Body of pancreas (tissue), 4 donors: ENCODE results near the gene LMAN2. TPM values are rescaled to one million over a fixed set of nuclear protein-coding genes. Genes with fewer than 3 reads are reported as not detected.

ENCODE experiments used
- ATAC-seq: fragments of 150-250 bp; one replicate; pipeline ENCODE4 v1.9.1; 2016
- DNase-seq, 4 donors: peaks; one replicate each; pipeline ENCODE4 v3.0.0-alpha.2; 2019
- H3K27ac ChIP-seq, 4 donors: fragments of 200-600 bp; sonication (generic); 1 replicate in 3 of 4; 2 replicates in 1 of 4; pipeline versions ENCODE4 v1.5.1 to v1.6.1; 2016 to 2019; ENCODE audit warnings: mild to moderate bottlenecking in 1 of 4, mixed read lengths in 1 of 4, moderate library complexity in 1 of 4
- H3K27me3 ChIP-seq, 2 donors: fragments of 200-600 bp; sonication (generic); one replicate each; pipeline ENCODE4 v1.6.0; 2016; ENCODE audit warnings: mild to moderate bottlenecking in 1 of 2
- H3K36me3 ChIP-seq, 2 donors: fragments of 200-600 bp; sonication (generic); replicated peaks in 1 of 2; 2 replicates each; pipeline ENCODE4 v1.5.1; 2016; ENCODE audit warnings: low read depth in 2 of 2; ENCODE audit not compliant: insufficient read depth in 1 of 2
- H3K4me1 ChIP-seq: fragments of 200-600 bp; sonication (generic); one replicate; pipeline ENCODE4 v1.6.0; 2016
- H3K4me3 ChIP-seq, 2 donors: fragments of 200-600 bp; sonication (generic); 1 replicate in 1 of 2; 2 replicates in 1 of 2; pipeline ENCODE4 v1.5.1; 2016 to 2019
- H3K9me3 ChIP-seq, 3 donors: fragments of 200-600 bp; sonication (generic); 1 replicate in 2 of 3; 2 replicates in 1 of 3; pipeline ENCODE4 v1.5.1; 2016
- CTCF ChIP-seq, 7 experiments: fragments of 450-650 bp in 4 of 7; fragments of 200-600 bp in 3 of 7; sonication (generic) in 3 of 7; IDR thresholded peaks; one replicate each; pipeline ENCODE4 v1.5.1; 2016 to 2019; ENCODE audit warnings: antibody characterized with exemption in 7 of 7
- POLR2A ChIP-seq, 3 donors: fragments of 450-650 bp; IDR thresholded peaks; one replicate each; pipeline ENCODE4 v1.6.1; 2016; ENCODE audit warnings: antibody characterized with exemption in 3 of 3, mild to moderate bottlenecking in 2 of 3
- WGBS, 2 donors: methylation state at CpG; one replicate each; pipeline ENCODE4 v1.1.5; 2017; 5-methylcytosine and 5-hydroxymethylcytosine counted together
- intact Hi-C: fragments of 100-400 bp; cut with DNase I; formaldehyde crosslinking; loops from one replicate; pipeline ENCODE4 v1.15.1; 2023
- total RNA-seq, 2 donors: library from RNA; depleted of rRNA; stranded (reverse); fragments of >200 nt; gene quantifications; one replicate each; pipeline ENCODE4 v1.1.0, GENCODE V29; 2016

LMAN2 gene, protein sequence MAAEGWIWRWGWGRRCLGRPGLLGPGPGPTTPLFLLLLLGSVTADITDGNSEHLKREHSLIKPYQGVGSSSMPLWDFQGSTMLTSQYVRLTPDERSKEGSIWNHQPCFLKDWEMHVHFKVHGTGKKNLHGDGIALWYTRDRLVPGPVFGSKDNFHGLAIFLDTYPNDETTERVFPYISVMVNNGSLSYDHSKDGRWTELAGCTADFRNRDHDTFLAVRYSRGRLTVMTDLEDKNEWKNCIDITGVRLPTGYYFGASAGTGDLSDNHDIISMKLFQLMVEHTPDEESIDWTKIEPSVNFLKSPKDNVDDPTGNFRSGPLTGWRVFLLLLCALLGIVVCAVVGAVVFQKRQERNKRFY
- 100 to 1,000 TPM; 218 to 227 TPM for total RNA-seq

DNA sequence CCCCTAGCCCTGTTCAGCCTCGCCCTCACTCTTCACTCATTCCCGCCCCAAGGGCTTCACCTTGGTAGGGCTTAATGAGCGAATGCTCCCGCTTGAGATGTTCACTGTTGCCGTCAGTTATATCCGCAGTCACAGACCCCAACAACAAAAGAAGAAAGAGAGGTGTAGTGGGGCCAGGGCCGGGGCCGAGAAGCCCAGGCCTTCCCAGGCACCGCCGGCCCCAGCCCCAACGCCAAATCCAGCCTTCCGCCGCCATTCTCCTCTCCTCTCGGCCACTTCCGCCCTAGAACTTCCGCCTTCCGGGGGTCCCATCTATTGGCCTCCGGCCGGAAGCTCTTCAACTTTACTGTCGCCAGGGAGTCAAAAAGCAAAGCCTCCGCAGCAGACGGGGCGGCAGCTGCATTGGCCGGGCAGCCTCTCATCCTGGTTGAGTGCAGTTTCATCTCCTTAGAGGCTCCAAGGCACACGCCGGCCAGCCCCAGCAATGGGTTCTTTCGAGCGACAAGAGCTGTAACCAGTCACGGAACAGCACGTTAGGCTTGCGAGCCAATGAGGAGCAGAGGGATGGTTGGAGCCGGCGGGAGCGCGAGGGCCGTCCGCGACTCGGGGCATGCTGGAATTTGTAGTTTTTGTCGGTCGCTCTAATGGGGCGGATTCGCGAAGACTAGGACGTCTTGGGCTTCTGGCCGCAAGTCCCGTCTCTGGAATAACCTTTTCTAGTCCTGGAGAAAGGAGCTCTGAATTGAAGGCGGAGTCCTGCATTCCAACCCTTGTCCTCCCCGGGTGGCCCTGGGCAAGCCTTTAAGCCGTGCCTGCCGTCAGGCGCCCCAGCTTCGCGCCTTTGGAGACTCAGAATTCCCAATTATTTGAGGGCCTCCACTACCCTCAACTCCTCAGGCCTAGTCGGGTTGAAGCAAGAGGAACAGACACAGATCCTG lies at the start of gene LMAN2:
LMAN2 (minus strand) TSS at position 277 of the 938 bp plus-strand sequence; CDS start at position 256, 21 bp downstream.
- intact Hi-C loops: no loop called here
- H3K4me1 ChIP-seq: peaks cover 44% of the 10 kb centered on the region
- H3K27me3 ChIP-seq: no peaks in the 10 kb centered on the region
- DNase-seq: peak; percentile 93 to 96 (median 94)
- 7 to 9% methylated on average over 25 to 55 of the region's 55 CpGs for WGBS, 2 donors
- peak within 1 kb of the TSS; percentile 77 to 96 for H3K4me3 ChIP-seq
- H3K9me3 ChIP-seq: no peaks in the 10 kb centered on the region
- H3K36me3 ChIP-seq: no peaks in the 10 kb centered on the region
- peak within 1 kb of the TSS; percentile 83 to 96 (median 88) for H3K27ac ChIP-seq
- peak; percentile 99 for ATAC-seq
- TF ChIP-seq CTCF (IDR thresholded peaks at IDR 0.05) (peak in 1 of 7 experiments; percentile 8), POLR2A (IDR thresholded peaks at IDR 0.05) (peak; percentile 49 to 82 (median 79))

DNA sequence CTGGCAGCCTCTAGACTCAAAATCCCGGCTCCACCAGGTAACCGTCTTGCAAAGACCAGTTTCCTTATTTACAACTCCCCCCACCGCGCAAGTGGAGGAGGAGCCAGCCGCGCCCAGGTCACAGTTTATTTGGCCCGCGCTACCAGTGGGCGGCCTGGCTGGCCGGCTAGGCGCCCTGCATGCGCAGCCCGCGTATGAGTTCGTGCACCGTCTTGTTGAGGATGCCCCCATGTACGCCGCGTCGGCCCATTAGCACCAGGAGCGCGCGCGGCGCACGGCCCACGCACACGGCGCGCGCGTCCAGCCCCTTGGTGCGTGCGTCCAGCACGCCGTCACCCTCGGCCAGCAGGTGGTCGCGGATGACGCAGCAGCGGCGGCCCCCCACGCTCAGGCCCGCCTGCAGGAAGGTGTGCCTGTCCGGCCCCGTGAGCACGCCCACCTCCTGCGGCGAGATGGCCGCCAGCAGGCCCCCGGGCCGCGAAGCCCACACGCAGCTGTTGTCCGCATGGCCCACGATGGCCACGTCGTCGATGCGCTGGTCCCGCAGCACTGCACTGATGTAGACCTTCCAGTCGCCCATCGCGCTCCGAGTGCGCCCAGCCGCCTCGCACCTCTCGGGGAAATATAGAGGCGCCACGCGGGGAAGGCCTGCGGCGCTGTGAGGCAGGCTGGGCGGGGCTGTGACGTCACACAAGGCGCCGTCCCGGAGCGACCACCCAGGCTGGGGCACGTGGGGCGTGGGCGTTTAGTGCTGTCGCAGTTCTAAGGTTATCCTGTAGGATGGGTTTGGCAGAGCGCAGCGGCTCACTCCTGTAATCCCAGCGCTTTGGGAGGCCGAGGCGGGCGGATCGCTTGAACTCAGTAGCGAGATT lies 48.8 kb upstream of the LMAN2 start, which contains the start of gene PFN3:
PFN3 (minus strand) TSS at position 665 of the 872 bp plus-strand sequence; CDS start at position 580, 85 bp downstream.
- Histone ChIP-seq H3K4me3 (no peak within 1 kb of the TSS), H3K27ac (no peak within 1 kb of the TSS), H3K27me3 (peaks cover 0 to 18% of the 10 kb centered on the region in 2 donors), H3K36me3 (no peaks in the 10 kb centered on the region), H3K4me1 (peaks cover 37% of the 10 kb centered on the region), H3K9me3 (no peaks in the 10 kb centered on the region)
- no peak for ATAC-seq
- no peak for DNase-seq
- TF ChIP-seq POLR2A (IDR thresholded peaks at IDR 0.05): no peak
- no peak for TF ChIP-seq CTCF (IDR thresholded peaks at IDR 0.05)
- intact Hi-C loops: loop anchor here (5.0 kb wide), 1 partner anchor 52 kb away; no protein-coding TSS in a partner anchor
- 12 to 34% methylated on average over 18 to 91 of the region's 92 CpGs for WGBS, 2 donors

DNA sequence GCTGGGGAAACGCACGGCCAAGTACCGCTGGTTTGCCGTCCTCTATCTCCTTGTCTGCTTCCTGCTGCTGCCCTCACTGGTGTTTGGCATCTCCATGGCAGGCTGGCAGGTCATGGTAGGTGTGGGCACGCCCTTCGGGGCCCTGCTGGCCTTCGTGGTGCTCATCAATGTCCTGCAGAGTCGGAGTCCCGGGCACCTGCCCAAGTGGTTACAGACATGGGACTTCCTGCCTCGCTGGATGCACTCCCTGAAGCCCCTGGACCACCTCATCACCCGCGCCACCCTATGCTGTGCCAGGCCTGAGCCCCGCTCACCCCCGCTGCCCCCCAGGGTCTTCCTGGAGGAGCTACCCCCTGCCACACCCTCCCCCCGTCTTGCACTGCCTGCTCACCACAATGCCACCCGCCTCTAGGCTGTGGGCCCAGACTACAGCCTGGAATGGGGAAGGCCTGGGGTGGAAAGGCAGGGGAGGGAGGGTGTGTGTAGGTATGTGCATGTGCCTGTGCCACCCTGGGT lies 46.5 kb upstream of the LMAN2 start:
- Histone ChIP-seq H3K9me3 (no peaks in the 10 kb centered on the region), H3K36me3 (no peaks in the 10 kb centered on the region), H3K4me3 (no peak overlapping the region), H3K27ac (no peak overlapping the region), H3K27me3 (peaks cover 0 to 18% of the 10 kb centered on the region in 2 donors), H3K4me1 (peaks cover 16% of the 10 kb centered on the region)
- TF ChIP-seq POLR2A (IDR thresholded peaks at IDR 0.05): no peak
- no peak for TF ChIP-seq CTCF (IDR thresholded peaks at IDR 0.05)
- DNase-seq: no peak
- WGBS, 2 donors: 79 to 90% methylated on average over 11 to 16 of the region's 16 CpGs
- intact Hi-C loops: loop anchor here (5.0 kb wide), 1 partner anchor 54 kb away; no protein-coding TSS in a partner anchor
- ATAC-seq: no peak

DNA sequence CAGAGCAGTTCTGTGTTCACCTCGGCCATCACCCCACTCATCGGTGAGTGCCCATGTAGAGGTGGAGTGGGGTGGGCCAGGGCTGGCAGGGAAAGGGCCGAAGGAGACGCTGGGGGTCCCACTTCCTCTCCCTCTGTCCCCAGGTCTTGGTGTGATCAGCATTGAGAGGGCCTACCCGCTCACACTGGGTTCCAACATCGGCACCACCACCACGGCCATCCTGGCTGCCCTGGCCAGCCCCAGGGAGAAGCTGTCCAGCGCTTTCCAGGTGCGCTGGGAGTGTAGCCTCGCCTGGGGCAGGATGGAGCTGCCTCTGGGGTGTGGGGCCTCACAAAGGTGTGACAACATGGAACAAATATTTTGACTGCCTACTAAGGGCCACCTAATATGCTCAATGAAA lies 45.3 kb upstream of the LMAN2 start:
- Histone ChIP-seq H3K4me1 (peaks cover 8% of the 10 kb centered on the region), H3K9me3 (no peaks in the 10 kb centered on the region), H3K4me3 (no peak overlapping the region), H3K27ac (no peak overlapping the region), H3K27me3 (peaks cover 0 to 18% of the 10 kb centered on the region in 2 donors), H3K36me3 (no peaks in the 10 kb centered on the region)
- no peak for DNase-seq
- WGBS, 2 donors: 65 to 67% methylated on average over 9 to 10 of the region's 10 CpGs
- intact Hi-C loops: loop anchor here (5.0 kb wide), 1 partner anchor 55 kb away; no protein-coding TSS in a partner anchor
- TF ChIP-seq POLR2A (IDR thresholded peaks at IDR 0.05): no peak
- TF ChIP-seq CTCF (IDR thresholded peaks at IDR 0.05): no peak
- ATAC-seq: no peak
